Stimulated activated CD8-positive, alpha-beta memory T cell treated with anti-CD3 and anti-CD28 coated beads, Interleukin-15, amount 100 ng/mL, for 24 hours (primary cell): Measurements from ENCODE around the gene RBP7.

Experiments
- DNase-seq: peaks from one replicate; pipeline ENCODE4 v3.0.0-alpha.2; 2020; ENCODE audit warnings: low read depth

RBP7 gene

DNA sequence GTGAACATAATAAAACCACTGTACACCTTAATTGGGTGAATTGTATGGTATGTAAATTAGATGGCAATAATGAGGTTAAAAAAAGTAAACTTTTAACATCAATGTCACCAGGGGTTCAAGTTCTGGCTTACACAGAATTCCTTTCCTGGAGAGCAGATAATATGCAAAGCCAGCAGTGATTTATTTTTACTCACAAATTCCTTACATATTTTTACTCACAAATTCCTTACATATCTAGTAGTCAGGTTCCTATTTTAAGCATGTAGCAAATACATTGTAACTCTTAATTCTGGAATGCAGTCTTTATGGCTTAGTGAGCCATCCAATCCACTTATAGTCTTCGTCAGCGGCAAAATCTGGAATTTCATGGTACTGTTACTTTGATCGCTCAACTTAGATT lies 34.4 kb downstream of the RBP7 start:
- DNase-seq, result no peak

DNA sequence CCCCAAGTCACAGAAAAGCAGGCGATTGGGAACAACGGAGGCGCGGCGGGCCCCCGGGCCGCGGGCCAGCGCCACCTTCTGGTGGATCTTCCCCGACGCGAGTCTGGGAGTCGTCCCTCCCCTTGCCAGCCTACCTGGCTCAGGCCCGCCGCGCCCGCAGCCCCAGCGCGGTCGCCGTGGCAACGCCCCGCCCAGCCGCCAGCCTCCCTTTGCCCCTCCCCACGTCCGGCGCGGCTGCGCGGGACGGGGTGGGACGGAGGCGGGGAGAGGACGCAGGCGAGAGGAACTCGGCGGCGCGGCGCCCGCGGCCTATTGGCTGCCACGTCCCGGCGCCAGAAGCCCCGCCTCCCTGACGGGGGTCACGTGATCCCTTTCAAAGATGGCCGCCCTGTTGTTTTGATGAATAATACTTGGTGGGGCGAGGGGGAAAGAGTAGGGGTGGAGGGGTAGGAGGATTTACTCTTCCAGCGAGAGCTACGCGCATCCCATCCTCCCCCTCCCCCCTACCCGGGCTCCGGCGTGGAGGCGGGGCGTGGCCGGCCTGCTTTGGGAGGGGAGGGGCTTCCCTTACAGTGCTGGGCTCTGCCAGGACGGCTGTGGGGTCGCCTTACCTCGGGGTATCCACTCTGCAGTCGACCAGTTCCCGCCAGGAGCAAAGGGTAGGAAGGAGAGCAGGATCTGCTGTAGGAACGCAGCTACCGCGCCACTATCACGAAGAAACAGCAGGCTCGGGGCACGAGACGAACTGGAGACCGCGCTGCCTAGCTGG lies 35.7 kb downstream of the RBP7 start, which contains the start of gene UBE4B:
Gene UBE4B, plus strand, starts transcription at position 369 of the 769 bp plus-strand sequence. CDS start 713 bp downstream, outside the sequence.
- peak; percentile 95 for DNase-seq

DNA sequence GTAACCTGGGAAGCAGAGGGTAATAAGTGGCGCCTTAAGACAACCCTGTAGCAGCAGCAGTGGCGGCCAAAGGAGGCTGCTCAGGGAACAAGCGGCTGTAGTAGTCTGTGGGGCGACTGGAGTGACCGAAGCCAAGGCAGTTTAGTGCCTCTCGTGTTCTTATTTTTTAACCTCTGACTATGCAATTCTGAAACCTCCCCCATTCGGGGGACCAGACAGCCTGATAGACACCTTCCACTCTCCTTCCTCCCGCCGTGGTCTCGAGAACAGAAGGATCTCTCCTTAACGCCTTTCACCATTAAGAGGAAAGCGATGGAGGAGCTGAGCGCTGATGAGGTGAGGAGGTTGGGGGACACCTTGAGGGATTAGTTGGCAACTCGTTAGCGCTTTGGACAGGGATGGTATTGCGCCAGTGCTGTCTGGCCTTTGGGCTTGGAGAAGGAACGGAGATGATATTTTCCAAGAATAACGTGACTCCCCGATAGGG lies 36.4 kb downstream of the RBP7 start:
- no peak for DNase-seq

DNA sequence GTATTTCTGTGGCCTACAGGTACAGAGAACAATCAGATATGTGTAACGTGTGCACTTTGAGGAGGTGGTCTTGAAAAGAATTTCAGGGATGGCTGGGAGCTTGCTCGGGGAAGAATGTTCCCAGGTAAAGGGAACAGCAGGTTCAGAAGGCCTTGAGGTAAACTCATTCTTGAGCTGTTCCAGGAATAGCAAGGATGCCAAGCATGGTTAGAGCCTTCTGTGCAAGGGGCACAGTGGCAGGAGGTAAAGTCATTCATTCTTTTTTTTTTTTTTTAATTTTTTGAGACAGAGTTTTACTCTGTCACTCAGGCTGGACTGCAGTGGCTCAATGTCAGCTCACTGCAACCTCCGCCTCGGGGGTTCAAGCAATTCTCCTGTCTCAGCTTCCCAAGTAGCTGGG lies 45.7 kb downstream of the RBP7 start:
- DNase-seq, result no peak

DNA sequence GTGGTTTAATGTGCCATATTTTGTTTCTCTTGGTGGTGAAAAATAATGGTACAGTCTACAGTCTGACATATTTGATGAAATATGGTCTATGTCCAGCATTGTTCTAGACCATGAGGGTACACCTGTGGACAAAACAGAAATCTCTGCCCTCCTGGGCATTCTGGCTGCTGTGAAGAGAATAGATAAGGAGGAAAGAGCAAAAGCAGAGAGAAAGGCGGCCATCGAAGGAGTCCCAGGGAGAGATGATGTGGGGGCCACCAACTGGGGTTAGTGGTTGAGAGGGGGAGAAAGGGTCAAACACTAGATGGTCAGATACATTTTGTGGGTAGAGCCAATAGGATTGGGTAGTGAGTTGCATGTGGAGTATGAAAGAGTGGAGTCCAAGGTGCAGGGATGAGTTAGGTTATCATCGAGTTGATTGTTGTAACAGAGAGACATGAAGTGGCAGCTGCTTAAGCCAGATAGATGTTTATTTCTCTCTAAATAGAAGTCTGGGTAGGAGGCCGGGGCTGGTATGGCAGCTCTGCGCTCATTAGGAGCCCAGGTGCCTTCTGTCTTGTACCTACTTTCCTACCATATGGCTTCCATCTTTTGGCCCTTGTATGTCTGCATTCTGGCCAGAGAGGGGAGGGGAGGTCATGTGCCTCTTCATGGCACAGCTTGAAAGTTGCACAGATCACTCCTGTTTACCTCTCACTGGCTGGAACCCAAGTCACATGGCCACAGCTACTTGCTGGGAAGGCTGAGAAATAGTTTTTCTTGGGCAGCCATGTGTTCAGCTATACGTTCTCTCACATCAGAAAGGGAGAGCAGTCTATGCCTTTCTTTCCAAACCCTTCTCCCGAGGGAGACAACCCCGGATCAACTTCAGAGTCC lies 48.7 kb downstream of the RBP7 start:
- no peak for DNase-seq

DNA sequence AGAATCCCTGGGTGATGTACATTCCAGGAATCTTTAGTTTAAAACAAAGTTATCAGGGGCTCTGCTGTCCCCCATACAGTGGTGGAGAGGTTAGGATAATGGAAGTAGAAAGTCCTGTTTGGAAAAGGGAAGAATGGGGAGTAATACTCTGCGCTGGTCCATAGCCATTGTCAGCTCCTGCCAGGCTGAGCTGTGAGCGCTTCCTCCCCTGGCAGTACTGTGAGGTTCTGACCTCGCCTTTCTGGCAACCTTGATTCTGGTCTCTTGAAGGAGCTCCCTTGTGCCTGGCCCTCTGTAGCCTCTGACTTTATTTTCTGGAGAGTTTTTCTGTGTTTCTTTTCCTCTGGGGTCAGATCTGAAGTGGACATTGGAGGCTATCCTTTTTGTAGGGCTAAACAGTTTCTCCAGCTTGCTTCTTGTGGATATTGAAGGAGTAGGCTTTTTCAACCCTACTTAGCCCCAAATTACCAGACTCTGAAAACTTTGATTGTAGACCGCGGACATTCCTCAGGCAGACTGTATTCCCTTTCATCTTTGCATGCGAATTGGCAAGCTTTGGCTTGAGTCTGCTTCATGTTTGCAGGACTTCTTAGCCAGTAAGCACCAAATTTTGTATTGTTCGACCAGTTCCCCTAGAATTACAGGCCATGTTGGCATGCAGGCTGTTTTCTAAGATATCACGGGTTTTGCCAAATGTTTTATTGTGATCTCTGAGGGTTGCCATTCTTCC lies 49.5 kb downstream of the RBP7 start:
- no peak for DNase-seq

DNA sequence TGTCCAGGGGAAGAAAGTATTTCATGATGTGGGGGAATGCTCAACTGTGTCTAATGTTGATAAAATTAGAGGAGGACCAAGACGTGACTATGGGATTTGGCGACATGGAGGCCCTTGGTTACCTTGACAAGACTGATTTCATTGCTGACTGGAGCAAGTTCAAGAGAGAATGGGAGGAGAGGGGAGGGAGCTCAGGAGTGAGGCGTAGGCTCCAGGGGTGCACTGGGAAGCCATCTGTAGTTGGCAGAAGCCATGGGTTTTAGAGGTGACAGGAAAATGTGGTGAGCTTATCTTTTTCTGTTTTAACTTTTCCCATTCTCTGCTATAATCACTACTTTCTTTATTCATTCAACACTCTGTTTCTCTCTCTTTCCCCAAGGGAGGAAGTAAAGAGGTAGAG lies 51.6 kb downstream of the RBP7 start:
- no peak for DNase-seq

DNA sequence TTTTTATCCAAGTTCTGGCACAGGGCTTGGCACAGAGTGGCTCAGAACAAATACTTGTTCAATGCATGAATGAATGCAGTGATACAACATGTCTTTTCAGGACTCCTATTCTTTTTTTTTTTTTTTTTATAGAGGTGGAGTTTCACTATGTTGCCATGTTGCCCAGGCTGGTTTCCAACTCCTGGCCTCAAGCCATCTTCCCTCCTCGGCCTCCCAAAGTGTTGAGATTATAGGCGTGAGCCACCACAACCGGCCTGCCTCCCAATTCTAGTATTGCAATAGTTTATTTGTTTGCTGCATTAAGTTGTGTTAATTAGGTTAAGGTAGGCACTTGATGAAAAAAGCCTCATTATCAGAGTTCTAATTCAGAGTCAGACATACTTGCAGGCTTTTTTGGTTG lies 53.6 kb downstream of the RBP7 start:
- DNase-seq, result no peak

DNA sequence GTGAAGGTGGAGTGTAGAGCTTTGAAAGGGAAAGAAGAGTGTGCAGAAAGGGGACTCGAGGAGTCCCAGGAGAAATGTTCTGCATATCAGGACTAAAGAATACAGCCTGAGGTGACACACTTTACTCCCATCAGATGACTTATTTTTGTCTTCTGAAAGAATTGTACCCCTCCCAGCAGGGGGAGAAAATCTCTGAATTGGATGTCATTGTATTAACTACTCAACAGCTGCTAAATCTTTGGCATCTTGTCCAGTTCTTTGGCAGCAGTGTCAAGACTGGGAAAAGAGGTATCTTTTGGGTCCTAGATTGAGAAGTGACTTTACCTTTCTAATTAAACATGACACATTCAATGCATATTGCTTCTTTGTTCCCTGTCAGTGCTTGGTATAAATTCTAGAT lies 54.6 kb downstream of the RBP7 start:
- no peak for DNase-seq

DNA sequence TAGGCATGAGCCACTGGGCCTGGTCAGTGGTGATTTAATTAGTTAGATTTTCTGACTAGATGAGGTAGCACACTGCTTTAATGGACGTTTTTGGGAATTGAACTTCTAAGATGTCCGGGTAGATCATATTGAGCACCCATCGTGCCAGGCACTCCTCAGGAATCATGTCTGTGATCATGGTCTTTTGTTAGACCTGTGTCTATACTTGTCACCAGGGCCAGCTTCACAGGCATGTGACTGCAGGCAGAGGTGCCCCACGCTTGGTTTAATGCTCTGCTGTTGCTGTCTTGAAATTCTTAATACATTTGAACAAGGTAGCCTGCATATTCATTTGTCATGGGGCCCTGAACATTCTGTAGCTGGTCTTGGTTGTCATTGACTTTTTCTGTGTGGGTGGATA lies 55.3 kb downstream of the RBP7 start:
- no peak for DNase-seq

DNA sequence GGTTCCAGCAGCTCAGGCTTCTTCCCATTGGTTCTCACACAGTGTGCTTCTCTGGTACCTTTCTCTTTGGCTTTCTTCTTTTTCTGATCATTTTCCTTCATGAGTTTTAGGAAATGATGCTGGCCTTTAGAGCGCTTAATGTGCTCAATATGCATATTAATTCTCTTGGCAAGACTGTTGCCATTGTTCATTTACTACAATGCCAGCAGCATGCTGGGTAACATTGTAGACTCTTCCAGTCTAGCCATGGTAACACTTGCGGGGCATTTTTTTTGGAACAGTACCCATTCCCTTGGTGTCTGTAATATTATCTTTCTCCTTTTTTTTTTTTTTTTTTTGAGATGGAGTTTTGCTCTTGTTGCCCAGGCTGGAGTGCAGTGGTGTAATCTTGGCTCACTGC lies 57.4 kb downstream of the RBP7 start:
- no peak for DNase-seq

DNA sequence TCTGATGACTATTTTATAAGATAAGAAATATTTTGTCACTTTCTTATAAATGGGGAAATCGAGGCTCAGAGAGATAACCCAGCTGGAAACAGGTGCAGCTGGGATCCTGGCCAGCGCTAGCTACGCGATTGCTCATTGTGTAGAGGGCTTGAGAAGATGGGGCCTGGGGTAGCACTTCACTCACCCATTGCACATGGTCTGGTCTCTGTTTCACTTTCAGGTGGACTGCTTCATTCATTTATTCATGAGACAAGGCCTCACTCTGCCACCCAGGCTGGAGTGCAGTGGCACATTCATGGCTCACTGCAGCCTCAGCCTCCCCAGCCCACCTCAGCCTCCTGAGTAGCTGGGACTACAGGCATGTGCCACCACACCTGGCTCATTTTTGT lies 59.6 kb downstream of the RBP7 start:
- no peak for DNase-seq

DNA sequence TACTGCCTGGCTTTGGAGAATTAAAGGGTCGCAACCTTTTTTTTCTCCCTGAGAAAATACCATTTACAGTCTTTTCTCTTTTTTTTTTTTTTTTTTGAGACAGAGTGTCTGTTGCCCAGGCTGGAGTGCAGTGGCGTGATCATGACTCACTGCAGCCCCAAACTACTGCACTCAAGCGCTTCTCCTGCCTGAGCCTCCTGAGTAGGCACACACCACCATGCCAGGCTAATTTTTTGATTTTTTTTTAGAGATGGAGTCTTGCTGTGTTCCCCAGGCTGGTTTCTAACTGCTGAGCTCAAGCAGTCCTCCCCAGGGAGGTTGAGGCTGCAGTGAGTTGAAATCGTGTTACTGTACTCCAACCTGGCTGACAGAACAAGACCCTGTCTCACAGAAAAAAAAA lies 60.3 kb downstream of the RBP7 start:
- DNase-seq, result no peak

DNA sequence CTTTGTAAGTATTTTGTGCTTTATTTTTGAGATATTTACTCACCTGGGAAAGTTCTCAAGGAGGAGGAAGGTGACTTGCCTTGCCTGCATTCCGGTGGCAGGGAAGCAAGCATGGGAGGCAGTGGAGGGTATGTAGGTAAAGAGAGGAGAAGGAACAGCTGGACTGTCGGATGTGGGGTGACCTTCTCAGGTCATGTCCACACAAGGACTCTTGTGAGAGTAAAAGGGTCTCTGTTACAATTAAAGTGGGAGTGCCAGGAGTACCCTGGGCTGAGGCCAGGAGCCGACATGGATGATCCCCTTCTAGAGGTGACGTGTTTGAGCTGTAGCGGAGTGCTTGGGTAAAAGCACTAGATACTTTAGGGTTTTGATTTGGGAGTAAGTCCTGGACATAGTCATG lies 60.8 kb downstream of the RBP7 start:
- DNase-seq, result no peak

DNA sequence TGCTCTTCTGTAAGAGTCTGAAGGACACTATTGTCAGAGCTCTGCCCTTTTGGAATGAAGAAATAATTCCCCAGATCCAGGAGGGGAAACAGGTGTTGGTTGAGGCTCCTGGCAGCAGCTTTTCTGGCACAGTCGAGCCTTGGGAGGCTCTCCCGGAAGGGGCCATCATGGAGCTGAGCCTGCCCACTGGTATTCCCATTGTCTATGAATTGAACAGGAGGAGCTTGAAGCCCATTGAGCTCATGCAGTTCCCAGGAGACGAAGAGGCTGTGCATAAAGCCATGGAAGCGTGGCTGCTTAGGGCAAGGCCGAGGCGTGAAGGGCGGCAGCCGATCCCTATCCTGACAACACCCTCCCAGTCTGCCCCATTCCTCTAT lies 62.3 kb downstream of the RBP7 start:
- DNase-seq, result no peak

DNA sequence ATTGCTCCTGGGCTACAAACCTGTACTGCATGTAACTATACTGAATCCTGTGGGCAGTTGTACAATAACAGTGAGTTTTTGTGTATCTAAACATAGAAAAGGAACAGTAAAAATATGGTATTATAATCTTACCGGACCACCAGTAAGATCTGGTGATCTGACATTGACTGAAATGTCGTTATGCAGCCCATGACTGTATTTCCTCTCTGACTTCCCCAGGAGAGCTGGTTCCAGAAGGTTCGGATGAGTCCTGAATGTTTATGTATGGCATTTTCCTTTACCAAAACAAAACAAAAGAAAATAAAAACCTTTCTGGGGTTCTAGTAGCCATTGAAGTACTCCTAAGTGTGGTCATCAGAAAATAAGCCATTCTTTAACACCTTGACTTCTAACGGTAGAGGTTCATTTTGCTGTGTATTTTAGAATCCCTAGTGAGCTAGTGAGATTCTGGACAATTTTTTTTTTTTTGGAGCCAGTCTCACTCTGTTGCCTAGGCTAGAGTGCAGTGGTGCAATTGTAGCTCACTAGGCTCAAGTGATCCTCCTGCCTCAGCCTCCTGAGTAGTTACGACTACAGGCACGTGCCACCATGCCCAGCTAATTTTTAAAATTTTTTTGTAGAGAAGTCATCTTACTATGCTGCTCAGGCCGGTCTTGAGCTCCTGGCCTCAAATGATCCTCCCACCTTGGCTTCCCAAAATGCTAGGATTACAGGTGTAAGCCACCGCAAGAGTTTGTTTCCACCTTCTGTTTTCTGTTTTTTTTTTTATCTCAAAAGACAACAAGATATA lies 63.5 kb downstream of the RBP7 start:
- no peak for DNase-seq

DNA sequence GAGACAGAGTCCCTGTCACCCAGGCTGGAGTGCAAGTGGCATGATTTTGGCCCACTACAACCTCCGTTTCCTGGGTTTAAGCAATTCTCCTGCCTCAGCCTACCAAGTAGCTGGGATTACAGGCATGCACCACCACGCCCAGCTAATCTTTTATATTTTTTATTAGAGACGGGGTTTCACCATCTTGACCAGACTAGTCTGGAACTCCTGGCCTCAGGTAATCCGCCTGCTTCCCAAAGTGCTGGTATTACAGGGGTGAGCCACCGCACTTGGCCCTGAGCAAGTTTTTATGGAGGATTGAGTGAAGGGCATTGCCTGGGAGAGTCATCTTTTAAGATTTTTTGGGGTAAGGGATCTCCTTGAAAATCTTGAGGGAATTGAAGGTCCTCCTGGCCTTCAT lies 64.2 kb downstream of the RBP7 start:
- DNase-seq, result no peak

DNA sequence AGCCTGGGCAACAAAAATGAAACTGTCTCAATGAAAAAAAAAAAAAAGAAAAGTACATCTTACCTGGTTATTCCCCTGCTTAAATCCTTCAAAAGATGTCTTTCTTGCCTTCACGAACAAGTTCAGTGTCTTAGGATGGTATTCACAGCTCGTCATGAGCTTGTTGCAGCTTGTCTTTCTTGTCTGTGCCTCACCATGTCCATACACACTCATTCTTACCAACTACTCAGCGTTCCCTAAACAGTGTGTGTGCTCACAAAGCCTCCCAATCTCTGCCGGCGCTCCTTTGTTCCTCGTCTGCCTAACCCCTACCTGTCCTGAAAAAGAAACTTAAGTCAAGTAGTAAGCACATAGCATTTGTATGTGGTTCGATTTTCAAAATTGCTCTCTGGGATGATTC lies 66.8 kb downstream of the RBP7 start:
- DNase-seq, result no peak

DNA sequence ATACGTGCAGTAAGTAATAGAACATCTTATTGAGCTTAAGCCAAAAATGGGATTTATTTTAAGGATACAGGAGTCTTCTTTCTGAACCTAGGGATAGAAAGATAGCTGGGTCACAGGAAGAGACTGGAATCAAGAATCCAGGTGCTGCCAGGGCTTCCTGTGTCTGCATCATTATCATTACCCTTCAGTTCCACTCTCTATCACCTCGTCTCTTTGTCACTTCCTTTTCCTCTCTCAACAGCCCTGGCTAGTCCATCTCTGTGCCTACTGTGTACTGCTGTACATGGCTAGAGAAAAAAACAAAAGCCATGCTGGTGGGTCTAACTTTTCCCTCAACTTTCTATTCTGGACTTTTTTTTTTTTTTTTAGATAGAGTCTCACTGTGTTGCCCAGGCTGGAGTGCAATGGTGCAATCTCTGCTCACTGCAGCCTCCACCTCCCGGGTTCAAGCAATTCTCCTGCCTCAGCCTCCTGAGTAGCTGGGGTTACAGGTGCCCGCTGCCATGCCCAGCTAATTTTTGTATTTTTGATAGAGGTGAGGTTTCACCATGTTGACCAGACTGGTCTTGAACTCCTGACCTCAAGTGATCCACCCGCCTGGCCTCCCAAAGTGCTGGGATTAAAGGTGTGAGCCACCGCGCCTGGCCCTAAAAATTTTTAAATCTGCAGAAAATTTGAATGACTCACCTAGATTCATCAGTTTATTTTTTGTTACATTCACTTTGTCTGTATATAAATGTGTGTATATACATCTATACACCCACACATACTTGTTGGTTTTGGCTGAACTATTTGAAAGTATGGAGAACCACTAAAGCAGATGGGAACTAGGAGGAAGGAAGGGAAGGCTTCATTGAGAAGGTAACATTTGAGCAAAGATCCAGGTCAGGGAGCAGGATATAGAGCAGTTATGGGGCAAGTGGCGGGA lies 67.7 kb downstream of the RBP7 start:
- DNase-seq, result no peak

DNA sequence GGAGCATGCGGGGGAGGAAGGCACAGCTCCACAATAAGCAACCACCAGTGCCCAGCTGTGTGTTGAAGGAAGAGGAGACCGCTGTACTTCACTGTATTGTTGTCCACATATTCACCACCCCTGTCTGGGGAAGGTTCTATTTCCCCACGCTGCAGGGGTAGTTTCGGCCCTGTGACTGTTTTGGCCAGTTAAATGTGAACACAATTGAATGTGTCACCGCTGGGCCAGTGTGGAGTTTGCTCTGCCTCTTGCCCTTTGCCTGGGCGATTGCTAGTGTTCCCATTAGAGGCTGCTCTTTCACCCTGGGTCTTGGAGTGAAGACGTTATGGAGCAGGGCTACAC lies 68.3 kb downstream of the RBP7 start:
- no peak for DNase-seq
